GM10266 (cell line): ENCODE data around the gene PTPRN2.

Experiments
- DNase-seq: peaks from one replicate; pipeline ENCODE4 v3.0.0; 2012; ENCODE audit errors: extremely low spot score
- CTCF ChIP-seq: IDR thresholded peaks from 2 replicates; pipeline ENCODE4 v1.5.1; 2012; ENCODE audit warnings: mild to moderate bottlenecking, low read depth; ENCODE audit not compliant: control insufficient read depth, insufficient read depth; ENCODE audit errors: missing control alignments

The PTPRN2 gene

GRCh38 chr7:158145370-158145769, 442.3 kb downstream of the PTPRN2 start:
- DNase-seq, result no peak
- TF ChIP-seq CTCF, result no peak

- DNase-seq, result no peak
- TF ChIP-seq CTCF, result no peak
Observed at GRCh38 chr7:158143196-158144120, 444.2 kb downstream of the PTPRN2 start.

GRCh38 chr7:158142657-158143056, 445.0 kb downstream of the PTPRN2 start:
- DNase-seq, result no peak
- TF ChIP-seq CTCF, result no peak

- no peak for TF ChIP-seq CTCF
Observed at GRCh38 chr7:158141806-158142518, 445.7 kb downstream of the PTPRN2 start.

GRCh38 chr7:158141221-158141582, 446.4 kb downstream of the PTPRN2 start:
- no peak for DNase-seq
- no peak for TF ChIP-seq CTCF

More at GRCh38 chr7:158141806-158142518, 445.7 kb downstream of the PTPRN2 start:
- DNase-seq, result no peak

GRCh38 chr7:158140538-158141220, 446.9 kb downstream of the PTPRN2 start:
- no peak for DNase-seq
- no peak for TF ChIP-seq CTCF
